K562 (cell line): ENCODE results near the gene SLC35E3. TPM values are rescaled to one million over a fixed set of nuclear protein-coding genes. Genes with fewer than 3 reads are reported as not detected.

Source experiments
- CEBPG ChIP-seq, 3 experiments: fragments of 200-800 bp in 1 of 3; sonication (Bioruptor generic) in 1 of 3; sonication (generic) in 1 of 3; formaldehyde crosslinking in 1 of 3; IDR thresholded peaks in 2 of 3; conservative IDR thresholded peaks in 1 of 3; 2 replicates each; pipeline versions ENCODE4 v1.6.1 to v1.8.0; 2016 to 2022; ENCODE audit warnings: missing compliant biosample characterization in 2 of 3, missing genetic modification characterization in 2 of 3, mild to moderate bottlenecking in 1 of 3, missing genetic modification reagents in 1 of 3
- ELF2 ChIP-seq: fragments of 250-450 bp; sonication (Bioruptor Pico); IDR thresholded peaks from 2 replicates; pipeline ENCODE4 v1.5.0; 2021; ENCODE audit warnings: mild to moderate bottlenecking
- EWSR1 ChIP-seq: fragments of 450-650 bp; IDR thresholded peaks from 2 replicates; pipeline ENCODE4 v1.6.1; 2018; ENCODE audit warnings: borderline replicate concordance, mild to moderate bottlenecking, low read depth, moderate library complexity; ENCODE audit not compliant: partially characterized antibody
- MTF1 ChIP-seq: fragments of 250-450 bp; sonication (Bioruptor Pico); IDR thresholded peaks from 2 replicates; pipeline ENCODE4 v1.9.0; 2021; ENCODE audit warnings: moderate library complexity, mild to moderate bottlenecking, inconsistent platforms, borderline replicate concordance
- NR3C1 ChIP-seq: sonication (generic); formaldehyde crosslinking; IDR thresholded peaks from 2 replicates; pipeline ENCODE4 v1.8.1; 2022; ENCODE audit warnings: missing genetic modification reagents
- RFX1 ChIP-seq: fragments of 450-650 bp; IDR thresholded peaks from 2 replicates; pipeline ENCODE4 v1.6.1; 2016; ENCODE audit warnings: mild to moderate bottlenecking, moderate library complexity
- SMAD2 ChIP-seq: fragments of 150-350 bp; IDR thresholded peaks from 2 replicates; pipeline ENCODE4 v1.6.1; 2014; ENCODE audit warnings: low read depth, mild to moderate bottlenecking, low read length
- SREBF1 ChIP-seq: fragments of 150-350 bp; IDR thresholded peaks from 2 replicates; pipeline ENCODE4 v1.6.1; 2014; ENCODE audit warnings: antibody characterized with exemption, low read depth, low read length, borderline replicate concordance
- TAL1 ChIP-seq: fragments of 450-650 bp; IDR thresholded peaks from 2 replicates; pipeline ENCODE4 v1.6.1; 2016; ENCODE audit warnings: mild to moderate bottlenecking
- XRCC4 ChIP-seq: IDR thresholded peaks from one replicate; pipeline ENCODE4 v1.6.1; 2011; ENCODE audit not compliant: insufficient read depth, insufficient read length; ENCODE audit errors: extremely low read depth
- ZNF121 ChIP-seq: sonication (generic); formaldehyde crosslinking; conservative IDR thresholded peaks from 2 replicates; pipeline ENCODE4 v1.8.0; 2022; ENCODE audit warnings: missing genetic modification reagents
- ZNF551 ChIP-seq: fragments of 250-450 bp; sonication (Bioruptor Pico); IDR thresholded peaks from 2 replicates; pipeline ENCODE4 v1.5.0; 2021; ENCODE audit warnings: mild to moderate bottlenecking, moderate library complexity
- polyA plus RNA-seq, 8 experiments: library from polyadenylated mRNA; depleted of rRNA in 4 of 8; stranded (reverse) in 5 of 8; unstranded in 3 of 8; fragments of >200 nt; fragmentation: Nextera tagmentation in 2 of 8; fragmentation: Illumina TruSeq in 1 of 8; extraction: Ambion mirVana in 2 of 8; extraction: Trizol in 1 of 8; gene quantifications; 2 replicates each; pipeline versions ENCODE4 v1.2.1 to v1.2.3, GENCODE V29; 2011 to 2014; ENCODE audit warnings: inconsistent platforms in 1 of 8, missing spikeins in 1 of 8
- total RNA-seq, 7 experiments: library from RNA; depleted of rRNA in 6 of 7; stranded (reverse); fragments of >200 nt in 6 of 7; fragmentation: Illumina TruSeq in 2 of 7; extraction: Trizol in 2 of 7; gene quantifications; 2 replicates each; pipeline versions ENCODE4 v1.2.1 to v1.2.3, GENCODE V29; 2011 to 2021; ENCODE audit warnings: low replicate concordance in 1 of 7
- TF ChIP-seq, protein P1 (sequence below): fragments of 250-450 bp; sonication (Bioruptor Pico); IDR thresholded peaks from 2 replicates; pipeline ENCODE4 v1.8.0; 2022; ENCODE audit warnings: inconsistent platforms, mild to moderate bottlenecking, moderate library complexity, borderline replicate concordance
- TF ChIP-seq, protein P2 (sequence below), 2 experiments: fragments of 450-650 bp; formaldehyde crosslinking in 1 of 2; IDR thresholded peaks; 2 replicates each; pipeline versions ENCODE4 v1.4.0 to v1.6.1; 2014 to 2020; ENCODE audit warnings: mild to moderate bottlenecking in 2 of 2, borderline replicate concordance in 1 of 2, low read depth in 1 of 2
- TF ChIP-seq, protein P3 (sequence below): fragments of 450-650 bp; IDR thresholded peaks from 2 replicates; pipeline ENCODE4 v1.6.1; 2016; ENCODE audit warnings: mild to moderate bottlenecking

Gene SLC35E3
- total and polyA plus RNA-seq, 9 of the 15 experiments (the other 6 are each of a cell fraction or from before 2014, with no cell fraction given): 1.2 to 5.9 (median 3.8) TPM

DNA sequence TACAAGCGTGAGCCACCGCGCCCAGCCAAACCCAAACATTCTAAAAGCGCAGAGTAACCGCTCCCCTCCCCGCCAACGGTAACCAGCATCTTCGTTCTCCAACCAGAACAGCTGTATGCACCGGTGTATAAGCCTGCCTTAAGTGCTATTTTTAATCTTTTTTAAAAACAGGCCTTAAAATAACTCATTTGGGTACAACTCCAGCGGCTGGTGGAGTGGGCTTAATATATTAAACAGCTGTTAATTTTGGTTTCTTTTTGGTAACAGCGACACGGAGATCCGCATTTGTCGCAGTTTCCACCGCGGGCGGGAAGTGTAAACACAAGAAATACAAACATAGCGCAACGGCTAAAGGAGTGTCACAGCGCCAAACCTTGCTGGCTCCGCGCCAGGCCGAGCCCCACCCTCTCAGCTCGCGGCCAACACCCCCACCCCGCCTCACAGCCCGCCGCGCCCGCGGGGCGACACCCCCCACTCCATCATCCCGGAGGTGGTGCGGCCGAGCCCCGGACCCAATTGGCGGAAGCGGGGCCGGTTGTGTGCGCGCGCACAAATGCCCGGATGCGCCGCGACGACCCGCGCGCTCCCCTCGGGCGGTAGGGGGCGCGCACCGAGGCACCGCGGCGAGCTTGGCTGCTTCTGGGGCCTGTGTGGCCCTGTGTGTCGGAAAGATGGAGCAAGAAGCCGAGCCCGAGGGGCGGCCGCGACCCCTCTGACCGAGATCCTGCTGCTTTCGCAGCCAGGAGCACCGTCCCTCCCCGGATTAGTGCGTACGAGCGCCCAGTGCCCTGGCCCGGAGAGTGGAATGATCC lies 61.8 kb downstream of the SLC35E3 start, which contains the start of gene MDM2 (continued):
- TF ChIP-seq ZNF121 (CRISPR knock-in tag): no peak
- no peak for TF ChIP-seq ELF2 (CRISPR knock-in tag)
- TF ChIP-seq, protein P1, sequence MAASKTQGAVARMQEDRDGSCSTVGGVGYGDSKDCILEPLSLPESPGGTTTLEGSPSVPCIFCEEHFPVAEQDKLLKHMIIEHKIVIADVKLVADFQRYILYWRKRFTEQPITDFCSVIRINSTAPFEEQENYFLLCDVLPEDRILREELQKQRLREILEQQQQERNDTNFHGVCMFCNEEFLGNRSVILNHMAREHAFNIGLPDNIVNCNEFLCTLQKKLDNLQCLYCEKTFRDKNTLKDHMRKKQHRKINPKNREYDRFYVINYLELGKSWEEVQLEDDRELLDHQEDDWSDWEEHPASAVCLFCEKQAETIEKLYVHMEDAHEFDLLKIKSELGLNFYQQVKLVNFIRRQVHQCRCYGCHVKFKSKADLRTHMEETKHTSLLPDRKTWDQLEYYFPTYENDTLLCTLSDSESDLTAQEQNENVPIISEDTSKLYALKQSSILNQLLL (CRISPR knock-in tag): no peak
- no peak for TF ChIP-seq SMAD2
- no peak for TF ChIP-seq CEBPG (CRISPR knock-in tag; IDR thresholded peaks at IDR 0.05)
- 0 out of 4 replicates have a peak, but pooled peaks of 1 of the 2 experiments have one; percentile 8 for TF ChIP-seq CEBPG (tag; conservative IDR thresholded peaks at IDR 0.05 in 1 of 2, IDR thresholded peaks at IDR 0.05 in 1 of 2)
- TF ChIP-seq EWSR1: no peak
- TF ChIP-seq RFX1: no peak
- TF ChIP-seq TAL1: no peak
- TF ChIP-seq MTF1: no peak
- TF ChIP-seq SREBF1: no peak; the same call in 1 of the 2 replicates
- TF ChIP-seq, protein P2, sequence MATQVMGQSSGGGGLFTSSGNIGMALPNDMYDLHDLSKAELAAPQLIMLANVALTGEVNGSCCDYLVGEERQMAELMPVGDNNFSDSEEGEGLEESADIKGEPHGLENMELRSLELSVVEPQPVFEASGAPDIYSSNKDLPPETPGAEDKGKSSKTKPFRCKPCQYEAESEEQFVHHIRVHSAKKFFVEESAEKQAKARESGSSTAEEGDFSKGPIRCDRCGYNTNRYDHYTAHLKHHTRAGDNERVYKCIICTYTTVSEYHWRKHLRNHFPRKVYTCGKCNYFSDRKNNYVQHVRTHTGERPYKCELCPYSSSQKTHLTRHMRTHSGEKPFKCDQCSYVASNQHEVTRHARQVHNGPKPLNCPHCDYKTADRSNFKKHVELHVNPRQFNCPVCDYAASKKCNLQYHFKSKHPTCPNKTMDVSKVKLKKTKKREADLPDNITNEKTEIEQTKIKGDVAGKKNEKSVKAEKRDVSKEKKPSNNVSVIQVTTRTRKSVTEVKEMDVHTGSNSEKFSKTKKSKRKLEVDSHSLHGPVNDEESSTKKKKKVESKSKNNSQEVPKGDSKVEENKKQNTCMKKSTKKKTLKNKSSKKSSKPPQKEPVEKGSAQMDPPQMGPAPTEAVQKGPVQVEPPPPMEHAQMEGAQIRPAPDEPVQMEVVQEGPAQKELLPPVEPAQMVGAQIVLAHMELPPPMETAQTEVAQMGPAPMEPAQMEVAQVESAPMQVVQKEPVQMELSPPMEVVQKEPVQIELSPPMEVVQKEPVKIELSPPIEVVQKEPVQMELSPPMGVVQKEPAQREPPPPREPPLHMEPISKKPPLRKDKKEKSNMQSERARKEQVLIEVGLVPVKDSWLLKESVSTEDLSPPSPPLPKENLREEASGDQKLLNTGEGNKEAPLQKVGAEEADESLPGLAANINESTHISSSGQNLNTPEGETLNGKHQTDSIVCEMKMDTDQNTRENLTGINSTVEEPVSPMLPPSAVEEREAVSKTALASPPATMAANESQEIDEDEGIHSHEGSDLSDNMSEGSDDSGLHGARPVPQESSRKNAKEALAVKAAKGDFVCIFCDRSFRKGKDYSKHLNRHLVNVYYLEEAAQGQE (IDR thresholded peaks at IDR 0.05; ENCODE audit: borderline replicate concordance): no peak
- TF ChIP-seq, protein P2 (CRISPR knock-in tag; IDR thresholded peaks at IDR 0.05; ENCODE audit: low read depth): peak; percentile 79
- TF ChIP-seq, protein P3, sequence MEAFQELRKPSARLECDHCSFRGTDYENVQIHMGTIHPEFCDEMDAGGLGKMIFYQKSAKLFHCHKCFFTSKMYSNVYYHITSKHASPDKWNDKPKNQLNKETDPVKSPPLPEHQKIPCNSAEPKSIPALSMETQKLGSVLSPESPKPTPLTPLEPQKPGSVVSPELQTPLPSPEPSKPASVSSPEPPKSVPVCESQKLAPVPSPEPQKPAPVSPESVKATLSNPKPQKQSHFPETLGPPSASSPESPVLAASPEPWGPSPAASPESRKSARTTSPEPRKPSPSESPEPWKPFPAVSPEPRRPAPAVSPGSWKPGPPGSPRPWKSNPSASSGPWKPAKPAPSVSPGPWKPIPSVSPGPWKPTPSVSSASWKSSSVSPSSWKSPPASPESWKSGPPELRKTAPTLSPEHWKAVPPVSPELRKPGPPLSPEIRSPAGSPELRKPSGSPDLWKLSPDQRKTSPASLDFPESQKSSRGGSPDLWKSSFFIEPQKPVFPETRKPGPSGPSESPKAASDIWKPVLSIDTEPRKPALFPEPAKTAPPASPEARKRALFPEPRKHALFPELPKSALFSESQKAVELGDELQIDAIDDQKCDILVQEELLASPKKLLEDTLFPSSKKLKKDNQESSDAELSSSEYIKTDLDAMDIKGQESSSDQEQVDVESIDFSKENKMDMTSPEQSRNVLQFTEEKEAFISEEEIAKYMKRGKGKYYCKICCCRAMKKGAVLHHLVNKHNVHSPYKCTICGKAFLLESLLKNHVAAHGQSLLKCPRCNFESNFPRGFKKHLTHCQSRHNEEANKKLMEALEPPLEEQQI: no peak
- TF ChIP-seq XRCC4: no peak
- TF ChIP-seq NR3C1 (CRISPR knock-in tag): no peak
- TF ChIP-seq ZNF551: no peak
